Activated CD4-positive, alpha-beta T cell treated with anti-CD3 and anti-CD28 coated beads for 36 hours (primary cell): Measurements from ENCODE around the gene PGM5. TPM values are rescaled to one million over a fixed set of nuclear protein-coding genes. Genes with fewer than 3 reads are reported as not detected.
"Not testable (repeated sequence)": the region's sequence is repeated elsewhere in the genome, so short reads cannot be mapped to it uniquely, and the experiment has no call there.

Experiments used
- ATAC-seq: fragments of 200-7000 bp; cut with Tn5 transposase; one replicate; pipeline ENCODE4 v1.10.0; 2021; ENCODE audit warnings: mild to moderate bottlenecking, moderate library complexity
- CTCF ChIA-PET: fragments of 350-600 bp; sonication (Branson Sonifier 250); formaldehyde crosslinking; loops from one replicate; lab custom pipeline; 2021; ENCODE audit warnings: antibody characterized with exemption; lab: Charles Lee
- POLR2A ChIA-PET: fragments of 350-600 bp; sonication (Branson Sonifier 250); formaldehyde crosslinking; loops from one replicate; lab custom pipeline; 2021; ENCODE audit warnings: antibody characterized with exemption, inconsistent platforms; lab: Charles Lee
- DNase-seq: peaks from one replicate; pipeline ENCODE4 v3.0.0-alpha.2; 2020
- H3K27ac Mint-ChIP-seq: one replicate; pipeline ENCODE4 v1.8.0; 2021; ENCODE audit warnings: mixed read lengths
- H3K27me3 Mint-ChIP-seq: one replicate; pipeline ENCODE4 v1.8.0; 2021; ENCODE audit warnings: mixed read lengths
- H3K36me3 Mint-ChIP-seq: one replicate; pipeline ENCODE4 v1.8.0; 2021; ENCODE audit warnings: low read depth, mixed read lengths
- H3K4me1 Mint-ChIP-seq: one replicate; pipeline ENCODE4 v1.8.0; 2021; ENCODE audit warnings: mixed read lengths
- H3K4me3 Mint-ChIP-seq: one replicate; pipeline ENCODE4 v1.8.0; 2021; ENCODE audit warnings: mild to moderate bottlenecking, moderate library complexity, mixed read lengths
- H3K9me3 Mint-ChIP-seq: one replicate; pipeline ENCODE4 v1.8.0; 2021; ENCODE audit warnings: low read depth, mixed read lengths
- intact Hi-C, 2 experiments: fragments of 100-400 bp; cut with DNase I in 1 of 2; cut with micrococcal nuclease in 1 of 2; formaldehyde crosslinking; loops; one replicate each; pipeline versions ENCODE4 v1.14.2 to v1.15.1; 2022 to 2024; cut with DNase I, micrococcal nuclease
- total RNA-seq, 2 experiments: library from RNA; stranded (reverse); gene quantifications; one replicate each; pipeline ENCODE4 v1.2.3, GENCODE V29; 2021

The PGM5 gene
- total RNA-seq, 2 experiments from 2014 or later = not detected

- H3K4me3 Mint-ChIP-seq, intact Hi-C loops, DNase-seq, H3K27me3 Mint-ChIP-seq, CTCF ChIA-PET, H3K9me3 Mint-ChIP-seq, POLR2A ChIA-PET, H3K27ac Mint-ChIP-seq, H3K4me1 Mint-ChIP-seq, H3K36me3 Mint-ChIP-seq, ATAC-seq: not testable (repeated sequence)
Observed at GRCh38 chr9:68338000-68338399, 18.4 kb upstream of the PGM5 start.

GRCh38 chr9:68342265-68343025, 14.0 kb upstream of the PGM5 start:
- peak; percentile 80 for ATAC-seq
- H3K4me1 Mint-ChIP-seq, H3K4me3 Mint-ChIP-seq, H3K27ac Mint-ChIP-seq, DNase-seq, intact Hi-C loops, H3K27me3 Mint-ChIP-seq, H3K9me3 Mint-ChIP-seq, POLR2A ChIA-PET, CTCF ChIA-PET, H3K36me3 Mint-ChIP-seq: not testable (repeated sequence)

GRCh38 chr9:68343242-68343641, 13.2 kb upstream of the PGM5 start:
- DNase-seq, H3K27ac Mint-ChIP-seq, H3K27me3 Mint-ChIP-seq, ATAC-seq, H3K36me3 Mint-ChIP-seq, H3K4me1 Mint-ChIP-seq, CTCF ChIA-PET, POLR2A ChIA-PET, H3K4me3 Mint-ChIP-seq, intact Hi-C loops, H3K9me3 Mint-ChIP-seq: not testable (repeated sequence)

GRCh38 chr9:68343992-68344391, 12.4 kb upstream of the PGM5 start:
- DNase-seq, H3K9me3 Mint-ChIP-seq, H3K4me1 Mint-ChIP-seq, intact Hi-C loops, H3K36me3 Mint-ChIP-seq, H3K4me3 Mint-ChIP-seq, H3K27ac Mint-ChIP-seq, CTCF ChIA-PET, ATAC-seq, POLR2A ChIA-PET, H3K27me3 Mint-ChIP-seq: not testable (repeated sequence)

- H3K27ac Mint-ChIP-seq, H3K9me3 Mint-ChIP-seq, DNase-seq, H3K4me1 Mint-ChIP-seq, CTCF ChIA-PET, ATAC-seq, H3K36me3 Mint-ChIP-seq, POLR2A ChIA-PET, H3K4me3 Mint-ChIP-seq, H3K27me3 Mint-ChIP-seq: not testable (repeated sequence)
- intact Hi-C loops = loop anchor here in 1 of 2 experiments (10.0 kb wide), 1 partner anchor 213 kb away; no protein-coding TSS in a partner anchor
Observed at GRCh38 chr9:68351689-68352088, 4.7 kb upstream of the PGM5 start.

- CTCF ChIA-PET, H3K9me3 Mint-ChIP-seq, H3K36me3 Mint-ChIP-seq, ATAC-seq, POLR2A ChIA-PET, DNase-seq, H3K27ac Mint-ChIP-seq, H3K4me1 Mint-ChIP-seq: not testable (repeated sequence)
- Mint-ChIP-seq H3K4me3 (peak overlapping the region; percentile 36), H3K27me3 (peaks cover 14% of the 10 kb centered on the region)
- intact Hi-C loops = loop anchor here in 1 of 2 experiments (10.0 kb wide), 1 partner anchor 209 kb away; no protein-coding TSS in a partner anchor
Observed at GRCh38 chr9:68355993-68356379, 425 bp upstream of the PGM5 start.

- H3K27ac Mint-ChIP-seq, H3K4me3 Mint-ChIP-seq, DNase-seq, POLR2A ChIA-PET, CTCF ChIA-PET, H3K9me3 Mint-ChIP-seq, H3K36me3 Mint-ChIP-seq, H3K4me1 Mint-ChIP-seq, ATAC-seq: not testable (repeated sequence)
- intact Hi-C loops = loop anchor here in 1 of 2 experiments (10.0 kb wide), 1 partner anchor 208 kb away; no protein-coding TSS in a partner anchor
- H3K27me3 Mint-ChIP-seq = peaks cover 14% of the 10 kb centered on the region
Observed at GRCh38 chr9:68357119-68357714, 806 bp downstream of the PGM5 start.

- H3K27ac Mint-ChIP-seq, CTCF ChIA-PET, H3K9me3 Mint-ChIP-seq, intact Hi-C loops, H3K4me3 Mint-ChIP-seq, H3K27me3 Mint-ChIP-seq, POLR2A ChIA-PET, DNase-seq, H3K4me1 Mint-ChIP-seq, H3K36me3 Mint-ChIP-seq: not testable (repeated sequence)
- ATAC-seq = peak; percentile 93
Observed at GRCh38 chr9:68366933-68367547, 10.6 kb downstream of the PGM5 start.

- H3K27ac Mint-ChIP-seq, intact Hi-C loops, H3K9me3 Mint-ChIP-seq, DNase-seq, H3K4me3 Mint-ChIP-seq, H3K36me3 Mint-ChIP-seq, H3K4me1 Mint-ChIP-seq, POLR2A ChIA-PET, ATAC-seq, H3K27me3 Mint-ChIP-seq, CTCF ChIA-PET: not testable (repeated sequence)
Observed at GRCh38 chr9:68375789-68376188, 19.4 kb downstream of the PGM5 start.

- H3K4me1 Mint-ChIP-seq, H3K27me3 Mint-ChIP-seq, H3K27ac Mint-ChIP-seq, H3K4me3 Mint-ChIP-seq, POLR2A ChIA-PET, DNase-seq, H3K9me3 Mint-ChIP-seq, H3K36me3 Mint-ChIP-seq, intact Hi-C loops, ATAC-seq, CTCF ChIA-PET: not testable (repeated sequence)
Observed at GRCh38 chr9:68377723-68378122, 21.3 kb downstream of the PGM5 start.

- H3K4me3 Mint-ChIP-seq, POLR2A ChIA-PET, H3K9me3 Mint-ChIP-seq, H3K4me1 Mint-ChIP-seq, CTCF ChIA-PET, H3K27me3 Mint-ChIP-seq, intact Hi-C loops, H3K27ac Mint-ChIP-seq, H3K36me3 Mint-ChIP-seq, ATAC-seq, DNase-seq: not testable (repeated sequence)
Observed at GRCh38 chr9:68383894-68384293, 27.5 kb downstream of the PGM5 start.

- intact Hi-C loops, ATAC-seq: not testable (repeated sequence)
Observed at GRCh38 chr9:68389558-68389957, 33.1 kb downstream of the PGM5 start.

More at GRCh38 chr9:68389558-68389957, 33.1 kb downstream of the PGM5 start:
- H3K27me3 Mint-ChIP-seq, H3K36me3 Mint-ChIP-seq, POLR2A ChIA-PET, DNase-seq, H3K9me3 Mint-ChIP-seq, CTCF ChIA-PET, H3K27ac Mint-ChIP-seq, H3K4me1 Mint-ChIP-seq, H3K4me3 Mint-ChIP-seq: not testable (repeated sequence)
